Skeletal muscle cell (primary cell): Measurements from ENCODE around the gene RASA3.

ENCODE experiments used
- DNase-seq: peaks from one replicate; pipeline ENCODE4 v3.0.0-alpha.2; 2010; ENCODE audit warnings: low read depth
- H3K4me3 ChIP-seq: 2 replicates; pipeline ENCODE4 v1.5.1; 2011; ENCODE audit warnings: low read depth, mild to moderate bottlenecking, control low read depth, low read length, moderate library complexity

Gene RASA3

DNA sequence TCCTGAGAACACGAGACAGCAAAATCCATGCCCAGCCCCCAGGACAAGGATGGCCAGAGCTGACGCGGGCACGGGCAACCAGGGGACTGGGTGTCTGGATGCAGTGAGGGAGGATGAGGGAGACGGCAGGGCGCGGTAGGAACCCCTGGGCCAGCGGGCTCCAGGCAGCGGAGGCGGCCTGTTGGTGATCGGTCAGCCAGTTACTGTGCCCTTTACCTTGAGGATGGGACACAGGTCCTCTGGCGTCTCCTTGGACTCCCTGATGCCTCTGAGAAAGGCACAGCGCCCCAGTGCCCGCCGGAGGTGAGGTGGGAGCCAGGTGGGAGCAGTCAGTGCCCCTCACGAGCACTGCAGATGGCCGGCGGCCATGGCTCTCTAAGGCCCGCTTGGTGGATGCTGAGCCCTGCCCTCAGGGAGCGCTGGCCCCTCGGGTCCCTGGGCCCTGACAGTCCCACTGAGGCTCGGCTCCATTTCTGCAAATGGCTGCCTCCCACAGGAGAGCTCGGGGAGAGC, 189.8 kb downstream of the RASA3 start:
- H3K4me3 ChIP-seq: no peak overlapping the region
- DNase-seq: no peak

DNA sequence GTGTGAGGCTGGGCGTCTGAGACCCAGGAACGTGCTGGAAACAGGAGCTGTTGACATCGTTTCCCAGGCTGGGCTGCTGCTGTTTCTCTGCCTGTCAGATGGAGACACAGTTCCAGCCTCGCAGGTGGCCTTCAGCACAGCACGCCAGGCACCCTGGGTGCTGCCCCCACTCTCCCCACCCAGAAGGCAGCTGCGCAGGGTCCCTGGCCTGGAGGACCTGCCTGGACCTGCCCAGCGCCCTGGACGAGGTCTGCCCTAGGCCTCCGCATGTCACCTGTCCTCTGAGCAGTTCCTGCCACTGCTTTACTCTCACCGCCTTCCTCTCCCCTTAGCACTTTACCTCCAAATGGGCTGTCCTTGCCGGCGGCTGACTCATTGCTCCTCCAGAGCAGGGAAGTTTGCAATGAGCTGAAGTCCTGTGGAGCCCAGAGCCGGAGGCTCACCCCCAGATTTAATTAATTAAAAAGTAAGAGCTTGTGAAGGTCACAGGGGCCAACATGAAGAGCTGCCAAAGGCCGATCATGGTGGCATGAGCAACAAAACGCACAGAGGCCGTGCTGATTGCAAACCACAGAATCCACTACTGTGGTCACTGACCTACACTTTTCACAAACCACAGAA, 190.7 kb downstream of the RASA3 start:
- DNase-seq: no peak
- no peak overlapping the region for H3K4me3 ChIP-seq

DNA sequence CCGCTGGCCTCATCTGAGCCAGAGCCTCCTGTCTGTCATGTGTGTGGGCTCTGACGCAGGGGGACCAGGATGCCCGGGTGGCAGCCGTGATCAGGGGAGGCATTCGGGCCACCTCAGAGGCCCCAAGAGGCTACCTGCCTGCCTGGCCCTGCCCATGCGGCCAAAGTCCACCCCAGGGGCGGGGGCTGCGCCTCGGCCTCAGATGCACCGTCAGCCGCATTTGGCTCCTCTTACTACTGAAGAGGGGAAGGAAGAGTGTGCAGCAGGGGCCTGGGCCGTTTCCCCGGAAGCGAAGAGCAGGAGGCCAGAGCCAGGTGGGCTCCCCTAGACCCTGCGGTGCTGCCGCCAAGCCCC, 192.5 kb downstream of the RASA3 start:
- H3K4me3 ChIP-seq: no peak overlapping the region
- DNase-seq: no peak

DNA sequence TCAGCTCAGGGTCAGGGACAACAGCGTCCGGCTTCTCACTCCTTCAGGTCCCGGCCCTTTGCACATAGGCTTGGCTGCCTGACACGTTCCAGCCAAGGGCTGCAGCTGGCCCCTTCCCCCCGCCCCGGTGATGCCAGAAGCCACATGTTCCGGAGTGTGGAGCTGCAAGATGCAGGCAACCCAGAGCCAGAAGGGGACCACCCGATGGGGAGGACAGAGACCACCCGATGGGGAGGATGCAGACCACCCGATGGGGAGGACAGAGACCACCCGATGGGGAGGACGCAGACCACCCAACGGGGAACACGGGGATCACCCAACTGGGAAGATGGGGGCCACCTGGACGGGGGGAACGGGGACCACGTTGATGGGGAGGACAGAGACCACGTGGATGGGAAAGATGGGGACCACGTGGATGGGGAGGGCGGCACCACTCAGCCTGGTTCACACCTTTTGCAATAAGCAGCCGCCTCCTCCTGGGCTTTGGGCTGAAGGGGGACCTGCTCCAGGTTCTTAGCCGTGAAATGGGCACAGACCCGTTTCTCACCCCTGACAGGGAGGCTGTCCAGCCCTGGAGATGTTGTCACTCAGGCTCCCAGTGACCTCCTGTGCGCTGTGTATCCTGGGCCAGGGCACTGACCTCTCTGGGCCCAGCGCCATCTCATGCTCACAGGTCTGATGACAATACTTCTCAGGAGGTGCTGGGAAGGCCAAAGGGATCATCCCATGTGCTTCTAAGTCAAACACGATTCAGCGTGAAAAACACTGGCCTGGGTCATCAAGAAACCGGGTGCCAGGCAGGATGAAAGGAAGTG, 193.1 kb downstream of the RASA3 start:
- no peak for DNase-seq
- H3K4me3 ChIP-seq: no peak overlapping the region

DNA sequence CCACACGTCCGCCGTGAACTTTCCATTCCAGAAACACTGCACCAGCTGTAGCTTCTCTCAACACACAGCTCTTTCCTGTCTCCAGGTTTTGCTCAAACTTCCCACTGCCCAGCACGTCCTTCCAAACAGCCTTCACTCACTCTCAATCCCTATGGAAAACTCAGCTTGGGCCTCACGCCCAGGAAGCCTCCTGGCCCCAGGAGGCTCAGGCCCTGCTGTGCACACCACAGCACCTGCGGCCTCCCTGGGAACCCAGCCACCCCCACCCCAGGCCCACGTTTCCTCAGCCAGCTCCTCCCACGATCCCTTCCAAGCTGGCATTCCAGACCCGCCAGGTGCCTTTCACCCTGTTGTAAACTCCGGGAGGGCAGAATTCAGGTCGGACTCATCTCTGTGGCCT, 193.7 kb downstream of the RASA3 start:
- no peak overlapping the region for H3K4me3 ChIP-seq
- DNase-seq: no peak

DNA sequence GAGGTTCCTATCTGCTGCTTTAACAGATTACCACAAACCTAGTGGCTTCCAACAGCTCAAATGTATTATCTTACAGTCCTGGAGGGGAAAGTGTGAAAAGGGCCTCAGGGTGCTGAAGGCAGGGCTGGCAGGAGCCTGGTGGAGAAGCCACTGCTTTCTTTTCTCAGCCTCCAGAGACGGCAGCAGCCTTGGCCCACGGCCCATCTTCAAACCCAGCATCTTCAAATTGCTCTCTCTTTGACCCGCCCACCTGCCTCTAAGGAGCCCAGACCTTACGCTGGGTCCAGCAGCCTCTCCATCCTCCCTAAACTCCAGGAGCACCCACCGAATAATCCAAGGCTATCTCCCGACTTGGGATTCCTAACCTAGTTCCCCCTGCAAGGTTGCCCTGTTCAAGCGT, 194.2 kb downstream of the RASA3 start:
- no peak for DNase-seq
- no peak overlapping the region for H3K4me3 ChIP-seq

DNA sequence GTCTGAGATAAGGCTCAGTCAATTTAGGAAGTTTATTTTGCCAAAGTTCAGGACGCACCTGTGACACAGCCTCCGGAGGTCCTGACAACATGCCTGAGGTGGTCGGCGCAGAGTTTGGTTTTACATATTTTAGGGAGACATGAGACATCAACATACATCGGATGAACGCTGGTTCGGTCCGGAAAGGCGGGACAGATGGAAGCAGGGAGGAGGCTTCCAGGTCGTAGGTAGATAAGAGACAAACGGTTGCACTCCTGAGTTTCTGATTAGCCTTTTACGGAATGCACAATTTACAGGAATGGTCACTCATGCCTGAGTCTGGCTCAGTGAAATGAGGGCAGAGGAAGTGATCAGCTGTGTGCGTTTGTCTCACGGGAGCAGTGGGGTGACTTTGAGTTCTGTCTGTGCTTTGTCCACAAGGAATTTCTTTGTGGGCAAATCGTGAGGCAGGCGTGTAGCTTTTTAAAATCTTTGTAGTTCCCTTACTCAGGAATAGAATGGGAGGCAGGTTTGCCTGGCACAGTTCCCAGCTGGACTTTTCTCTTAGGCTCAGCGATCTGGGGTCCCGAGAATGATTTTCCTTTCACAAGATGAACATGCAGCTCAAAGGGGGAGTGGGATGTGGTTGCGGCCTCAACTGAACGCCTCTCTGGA, 194.8 kb downstream of the RASA3 start:
- H3K4me3 ChIP-seq: no peak overlapping the region
- no peak for DNase-seq

DNA sequence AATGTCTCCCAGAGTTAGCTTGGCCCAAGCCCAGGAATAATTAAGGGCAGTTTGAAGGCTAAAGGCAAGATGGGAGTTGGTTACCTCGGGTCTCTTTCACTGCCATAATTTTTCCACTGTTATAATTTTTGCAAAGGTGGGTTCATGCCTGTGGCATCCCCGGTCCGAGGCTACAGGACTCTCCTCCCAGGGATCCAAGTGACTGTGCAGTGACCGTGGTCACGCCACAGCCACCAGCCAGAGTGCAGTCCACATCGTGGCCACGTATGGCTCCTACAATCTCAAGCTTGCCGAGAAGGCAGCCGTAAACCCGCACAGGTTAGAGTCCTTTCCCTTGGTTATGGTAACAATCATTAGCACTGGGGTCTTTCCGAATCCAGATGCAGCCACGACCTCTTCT, 195.3 kb downstream of the RASA3 start:
- no peak for DNase-seq

DNA sequence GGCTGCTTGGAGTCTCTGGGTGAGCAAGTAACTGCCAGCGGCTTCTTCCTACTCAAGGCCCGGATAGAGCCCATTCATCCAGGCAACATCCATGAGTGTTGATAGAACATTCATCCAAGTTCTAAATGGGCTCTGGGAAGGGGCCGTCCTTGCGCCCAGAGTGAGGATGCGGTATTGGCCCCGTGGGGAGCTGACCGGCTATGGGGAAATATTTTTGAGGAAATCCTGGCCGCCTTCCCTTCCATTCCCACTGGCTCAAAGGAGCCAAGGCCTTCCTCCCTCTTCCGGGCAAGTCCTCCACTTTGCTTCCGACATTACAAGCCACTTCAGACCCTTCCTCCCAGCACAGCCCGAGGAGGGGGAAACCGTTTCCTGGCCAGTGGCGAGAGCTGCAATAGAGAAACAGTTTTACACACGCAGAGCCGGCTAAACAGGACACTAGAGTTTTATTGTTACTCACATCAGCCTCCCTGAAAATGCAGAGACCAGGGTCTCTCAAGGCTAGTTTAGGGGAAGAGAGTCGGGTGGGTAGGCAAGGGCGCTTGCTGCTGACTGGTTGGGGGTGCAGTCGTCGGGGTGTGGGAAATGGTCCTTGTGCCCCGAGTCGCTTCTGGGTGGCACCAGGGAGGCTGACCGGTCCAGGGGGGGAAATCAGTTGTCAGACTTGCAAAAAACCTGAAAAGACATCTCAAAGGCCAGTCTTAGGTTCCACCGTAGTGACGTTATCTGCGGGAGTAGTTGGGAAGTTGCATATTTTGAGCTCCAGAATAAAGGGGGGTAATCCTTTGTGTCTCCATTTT, 196.1 kb downstream of the RASA3 start:
- DNase-seq: no peak
- no peak overlapping the region for H3K4me3 ChIP-seq

More for the DNA sequence above, 195.3 kb downstream of the RASA3 start:
- H3K4me3 ChIP-seq: no peak overlapping the region

DNA sequence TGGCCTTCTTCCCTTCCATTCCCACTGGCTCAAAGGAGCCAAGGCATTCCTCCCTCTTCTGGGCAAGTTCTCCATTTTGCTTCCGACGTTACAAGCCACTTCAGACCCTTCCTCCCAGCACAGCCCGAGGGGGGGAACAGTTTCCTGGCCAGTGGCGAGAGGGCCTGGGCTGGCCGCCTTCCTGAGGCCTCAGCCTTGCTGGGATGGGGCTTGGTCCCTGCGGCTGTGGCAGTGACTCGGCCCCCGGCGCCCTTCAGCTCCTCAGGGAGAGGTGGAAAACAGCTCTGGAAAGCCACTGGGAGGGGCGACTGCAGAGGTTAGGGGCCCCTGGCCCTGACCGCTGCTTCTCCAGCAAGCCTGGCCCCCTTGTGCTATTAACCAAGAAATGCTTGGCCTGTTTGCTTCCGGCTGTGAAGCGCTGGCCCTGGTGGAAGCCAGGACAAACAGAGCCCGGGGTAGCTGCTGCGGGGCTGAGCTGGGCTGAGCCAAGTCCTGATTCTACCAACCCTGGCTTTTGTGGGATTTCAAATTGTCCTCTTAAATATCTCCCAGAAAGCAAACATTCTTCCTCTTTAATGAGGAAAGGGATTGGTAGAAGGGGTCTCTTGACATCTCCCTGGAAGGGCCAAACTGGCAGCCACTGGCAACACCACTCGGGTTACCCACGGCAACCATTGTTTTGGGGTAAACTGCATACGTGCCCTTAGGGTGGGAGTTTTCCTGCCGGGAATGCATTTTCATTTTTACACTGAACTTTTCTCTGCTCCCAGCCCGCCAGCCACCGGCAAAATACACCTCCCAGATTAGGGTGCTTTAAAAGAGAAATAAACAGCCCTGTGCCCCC, 197.2 kb downstream of the RASA3 start:
- DNase-seq: no peak
- H3K4me3 ChIP-seq: no peak overlapping the region

DNA sequence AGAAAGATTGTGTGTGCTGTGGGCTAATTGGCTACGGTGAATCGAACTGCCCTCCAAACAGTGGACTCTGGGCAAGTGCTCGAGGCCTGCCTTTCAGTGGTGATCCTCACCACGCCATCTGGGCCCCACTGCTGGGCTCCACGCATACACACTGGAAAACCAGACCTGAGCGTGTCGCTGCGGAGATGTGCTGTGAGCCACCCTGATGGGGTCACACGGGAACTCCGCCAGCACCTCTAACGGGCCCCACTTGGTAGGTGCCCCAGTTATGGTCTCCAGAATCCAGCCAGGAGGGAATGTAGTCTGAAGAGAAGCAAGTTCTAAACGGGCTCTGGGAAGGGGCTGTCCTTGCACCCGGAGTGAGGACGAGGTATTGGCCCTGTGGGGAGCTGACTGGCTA, 197.8 kb downstream of the RASA3 start:
- no peak overlapping the region for H3K4me3 ChIP-seq
- no peak for DNase-seq

DNA sequence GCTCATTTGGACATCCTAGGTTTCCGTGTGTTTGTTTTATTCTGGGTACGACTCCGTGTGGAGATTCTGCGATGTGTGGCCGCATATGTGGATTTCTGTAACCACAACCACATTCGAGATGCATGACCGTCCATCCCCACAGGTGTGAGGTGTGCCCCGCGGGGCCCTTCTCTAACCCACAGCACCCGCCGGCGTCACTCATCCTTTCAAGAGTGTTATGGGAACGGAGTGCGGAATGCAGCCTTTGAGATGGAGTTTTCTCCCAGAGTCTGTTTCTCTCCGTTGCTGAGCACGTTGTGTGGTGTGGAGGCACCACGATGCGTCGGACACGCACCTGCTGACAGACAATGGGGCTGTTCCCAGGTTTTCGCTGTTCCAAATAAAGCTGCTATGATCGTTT, 198.5 kb downstream of the RASA3 start:
- DNase-seq: no peak
- no peak overlapping the region for H3K4me3 ChIP-seq

DNA sequence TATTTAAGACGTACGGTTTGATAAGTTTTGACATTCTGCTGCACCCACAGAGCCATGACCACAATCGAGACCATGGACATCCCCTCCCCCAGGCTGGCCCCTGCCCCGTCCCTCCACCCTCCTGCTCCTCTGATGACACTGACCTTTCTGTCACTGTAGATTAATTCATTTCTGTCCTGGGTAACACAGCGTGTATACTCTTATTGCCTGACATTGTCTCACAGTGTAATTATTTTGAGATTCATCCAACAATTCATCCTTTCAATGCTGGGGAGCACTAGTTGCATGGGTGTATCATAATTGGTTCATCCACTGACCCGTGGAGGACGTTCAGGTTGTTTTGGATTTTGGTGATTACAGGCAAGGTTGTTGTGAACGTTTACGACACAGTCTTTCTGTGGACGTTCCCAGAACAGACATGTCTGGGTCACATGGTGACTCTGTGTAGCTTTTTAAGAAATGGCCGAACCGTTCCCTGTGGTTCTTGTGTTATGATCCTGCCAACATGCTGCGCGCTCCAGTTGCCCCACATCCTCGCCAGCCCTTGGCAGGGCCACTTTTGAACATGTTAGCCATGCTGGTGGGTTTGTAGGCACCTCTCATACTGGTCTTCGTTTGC, 200.5 kb downstream of the RASA3 start:
- no peak overlapping the region for H3K4me3 ChIP-seq
- DNase-seq: no peak

DNA sequence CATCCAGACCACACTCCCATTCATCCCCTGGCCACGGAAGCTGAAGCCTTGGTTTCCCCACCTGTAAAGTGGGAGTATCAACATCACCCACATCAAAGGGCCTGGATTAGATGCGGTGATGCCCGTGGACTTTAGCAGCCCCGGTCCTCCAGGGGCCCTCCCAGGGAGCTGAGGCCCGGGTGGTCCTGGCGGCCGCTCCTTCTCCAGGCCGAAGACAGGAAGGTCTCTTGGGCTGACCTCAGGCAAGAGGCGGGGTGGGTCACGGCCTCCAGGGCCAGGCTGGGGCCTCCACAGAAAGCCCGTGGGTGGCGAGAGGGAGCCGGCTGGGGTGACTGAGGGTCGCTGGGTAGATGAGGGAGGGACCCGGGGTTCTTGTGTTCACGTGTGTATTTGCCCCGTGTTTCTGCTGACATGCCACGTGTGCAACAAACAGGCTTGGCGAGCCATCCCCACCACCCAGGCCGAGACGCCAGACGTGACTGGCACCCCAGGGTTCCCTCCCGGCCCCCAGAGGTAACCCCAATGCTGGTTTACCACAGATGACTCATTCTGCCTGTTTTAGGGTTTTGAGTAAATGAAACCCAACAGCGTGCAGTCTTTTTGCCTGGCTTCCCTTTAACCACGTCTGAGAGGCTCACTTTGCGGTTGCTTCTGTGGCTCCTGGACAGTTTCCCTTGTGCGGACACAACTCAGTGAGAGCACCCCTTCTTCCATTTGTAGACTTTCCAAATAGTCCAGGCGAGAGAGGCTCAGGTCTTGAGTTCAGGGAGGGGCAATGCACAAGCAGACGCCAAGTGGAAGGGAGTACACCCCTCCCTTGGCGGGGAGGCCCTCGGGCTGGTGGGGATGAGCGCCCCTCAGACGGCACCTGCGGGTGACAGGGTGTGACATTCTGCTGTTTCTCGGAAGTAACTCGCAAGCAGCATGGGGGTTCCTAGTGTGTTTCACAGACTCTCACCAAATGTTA, 201.5 kb downstream of the RASA3 start:
- no peak for DNase-seq
- no peak overlapping the region for H3K4me3 ChIP-seq

DNA sequence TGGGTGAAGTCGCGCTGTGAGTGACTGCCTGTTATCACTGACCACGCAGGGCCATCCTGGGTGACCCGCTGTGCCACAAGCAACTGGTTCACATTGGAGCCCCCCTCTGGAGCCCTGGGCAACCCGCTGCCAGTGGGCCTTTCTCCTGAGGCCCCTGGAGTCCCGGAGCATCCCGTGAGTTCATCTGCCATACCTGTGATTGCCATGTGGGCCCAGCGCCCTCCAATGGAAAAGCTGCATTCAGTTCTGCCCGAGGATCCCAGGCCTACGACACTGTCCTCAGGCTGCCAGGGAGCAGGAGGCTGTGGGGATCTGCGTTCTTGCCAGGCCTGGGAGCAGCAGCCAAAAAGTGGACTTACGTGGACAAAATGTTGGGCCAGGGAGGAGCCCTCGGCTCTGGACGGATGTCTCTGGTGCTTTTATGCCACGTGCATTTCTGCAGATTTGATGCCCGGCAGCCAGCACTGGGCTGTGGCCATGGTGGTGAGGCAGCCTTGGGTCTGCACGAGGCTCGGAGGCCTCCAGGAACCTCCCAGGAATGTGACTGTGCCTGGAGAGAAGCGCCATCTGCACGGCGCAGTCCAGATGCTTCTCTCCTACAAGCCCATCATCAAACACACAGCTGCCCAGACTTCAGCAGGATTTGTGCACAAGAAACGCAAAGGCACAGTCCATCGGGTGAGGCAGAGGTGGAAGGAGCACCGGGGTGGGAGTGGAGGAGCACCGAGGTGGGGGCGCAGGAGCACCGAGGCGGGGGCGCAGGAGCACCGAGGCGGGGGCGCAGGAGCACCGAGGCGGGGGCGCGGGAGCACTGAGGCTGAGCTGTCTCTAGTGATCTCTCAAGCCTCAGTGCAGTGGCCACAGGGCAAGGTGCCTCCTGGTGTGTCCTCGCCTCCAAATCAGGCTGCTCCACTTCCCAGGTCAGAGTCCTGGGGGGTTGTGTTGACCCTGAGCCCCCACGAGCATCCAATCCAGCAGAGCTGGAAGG, 202.5 kb downstream of the RASA3 start:
- no peak for DNase-seq
- H3K4me3 ChIP-seq: no peak overlapping the region
